HepG2 (cell line): ENCODE data around the gene PSMD4. TPM values are rescaled to one million over a fixed set of nuclear protein-coding genes. Genes with fewer than 3 reads are reported as not detected.

Experiments used
- ELK4 ChIP-seq: sonication (generic); formaldehyde crosslinking; IDR thresholded peaks from 2 replicates; pipeline ENCODE4 v1.9.0; 2021; ENCODE audit warnings: missing genetic modification reagents, borderline replicate concordance
- GLI4 ChIP-seq: sonication (generic); formaldehyde crosslinking; IDR thresholded peaks from 2 replicates; pipeline ENCODE4 v1.5.1; 2020; ENCODE audit warnings: missing genetic modification reagents, mild to moderate bottlenecking, moderate library complexity, borderline replicate concordance
- HDAC6 ChIP-seq: fragments of 200-600 bp; sonication (generic); IDR thresholded peaks from 2 replicates; pipeline ENCODE4 v1.7.0; 2017; ENCODE audit warnings: mild to moderate bottlenecking, antibody characterized with exemption, low read length, low read depth
- IKZF5 ChIP-seq: IDR thresholded peaks from 2 replicates; pipeline ENCODE4 v1.6.1; 2018; ENCODE audit warnings: missing genetic modification reagents, mild to moderate bottlenecking, missing compliant biosample characterization
- MAF1 ChIP-seq: sonication (generic); formaldehyde crosslinking; IDR thresholded peaks from 2 replicates; pipeline ENCODE4 v1.5.0; 2020; ENCODE audit warnings: missing genetic modification reagents, borderline replicate concordance
- MEIS2 ChIP-seq: sonication (generic); formaldehyde crosslinking; IDR thresholded peaks from 2 replicates; pipeline ENCODE4 v1.9.0; 2021; ENCODE audit warnings: mild to moderate bottlenecking, missing genetic modification reagents
- MXD3 ChIP-seq: IDR thresholded peaks from 2 replicates; pipeline ENCODE4 v1.6.1; 2016; ENCODE audit warnings: mild to moderate bottlenecking, missing biosample characterization, missing genetic modification reagents
- NPAS2 ChIP-seq: sonication (generic); formaldehyde crosslinking; IDR thresholded peaks from 2 replicates; pipeline ENCODE4 v1.8.0; 2022; ENCODE audit warnings: mild to moderate bottlenecking, missing genetic modification reagents, borderline replicate concordance
- NR2F2 ChIP-seq: IDR thresholded peaks from 2 replicates; pipeline ENCODE4 v1.6.1; 2012; ENCODE audit warnings: low read depth, inconsistent platforms, borderline replicate concordance
- PATZ1 ChIP-seq: sonication (generic); formaldehyde crosslinking; IDR thresholded peaks from 2 replicates; pipeline ENCODE4 v1.4.0; 2020; ENCODE audit warnings: missing genetic modification reagents
- U2AF1 ChIP-seq: fragments of 200-400 bp; formaldehyde crosslinking; optimal IDR thresholded peaks from 2 replicates; pipeline ENCODE3; 2017; ENCODE audit warnings: mild to moderate bottlenecking, low read depth, low read length
- ZBTB25 ChIP-seq: IDR thresholded peaks from 2 replicates; pipeline ENCODE4 v1.6.1; 2018; ENCODE audit warnings: missing genetic modification reagents
- ZBTB34 ChIP-seq: sonication (generic); formaldehyde crosslinking; IDR thresholded peaks from 2 replicates; pipeline ENCODE4 v1.8.0; 2022; ENCODE audit warnings: mild to moderate bottlenecking, missing genetic modification reagents
- ZMYM3 ChIP-seq: sonication (generic); formaldehyde crosslinking; IDR thresholded peaks from 2 replicates; pipeline ENCODE4 v1.5.1; 2020; ENCODE audit warnings: mild to moderate bottlenecking, missing genetic modification reagents
- ZNF274 ChIP-seq: sonication (generic); formaldehyde crosslinking; IDR thresholded peaks from 2 replicates; pipeline ENCODE4 v1.5.1; 2020; ENCODE audit warnings: mild to moderate bottlenecking, missing genetic modification reagents
- ZNF710 ChIP-seq: sonication (generic); formaldehyde crosslinking; IDR thresholded peaks from 2 replicates; pipeline ENCODE4 v1.5.0; 2020; ENCODE audit warnings: mild to moderate bottlenecking, missing genetic modification reagents, borderline replicate concordance
- ZNF720 ChIP-seq: sonication (generic); formaldehyde crosslinking; IDR thresholded peaks from 2 replicates; pipeline ENCODE4 v1.4.0; 2020; ENCODE audit warnings: missing genetic modification reagents
- polyA plus RNA-seq, 8 experiments: library from polyadenylated mRNA; depleted of rRNA in 3 of 8; stranded (reverse) in 7 of 8; unstranded in 1 of 8; fragments of >200 nt; fragmentation: Illumina TruSeq in 4 of 8; extraction: Trizol in 4 of 8; gene quantifications; 2 replicates each; pipeline versions ENCODE4 v1.2.1 to v1.2.3, GENCODE V29; 2011 to 2016; ENCODE audit warnings: low read depth in 4 of 8, missing spikeins in 1 of 8, mixed read lengths in 1 of 8; ENCODE audit not compliant: insufficient read depth in 1 of 8
- total RNA-seq, 5 experiments: library from RNA; depleted of rRNA; stranded (reverse); fragments of >200 nt; fragmentation: Illumina TruSeq; extraction: Trizol; gene quantifications; 2 replicates each; pipeline ENCODE4 v1.2.3, GENCODE V29; 2016; ENCODE audit warnings: low read depth in 1 of 5

PSMD4 gene
- total and polyA plus RNA-seq, 2 of the 13 experiments (the other 11 are each of a cell fraction or from before 2014, with no cell fraction given), result 194 to 243 TPM

- TF ChIP-seq ZNF710 (CRISPR knock-in tag) (no peak), ELK4 (CRISPR knock-in tag) (no peak), HDAC6 (no peak), IKZF5 (CRISPR knock-in tag) (no peak; the same call in 1 of the 2 replicates), ZBTB34 (CRISPR knock-in tag) (0 out of 2 replicates have a peak, but pooled peaks have one; percentile 9), ZNF274 (no peak), GLI4 (no peak), MEIS2 (CRISPR knock-in tag) (peak; percentile 8; the same call in 1 of the 2 replicates), NPAS2 (CRISPR knock-in tag) (no peak), NR2F2 (no peak), U2AF1 (no peak), MXD3 (CRISPR knock-in tag) (peak; percentile 23), ZMYM3 (CRISPR knock-in tag) (no peak), MAF1 (CRISPR knock-in tag) (no peak), ZBTB25 (CRISPR knock-in tag) (peak; percentile 89; the same call in 1 of the 2 replicates), ZNF720 (no peak), PATZ1 (peak; percentile 90)
These were observed 27.7 kb downstream of the PSMD4 start, which contains the start of gene ZNF687 (continued) for GRCh38 chr1:151281969-151282882.
